Mononuclear cell (primary cell): ENCODE measurements around the gene PPP1R9A. TPM values are rescaled to one million over a fixed set of nuclear protein-coding genes. Genes with fewer than 3 reads are reported as not detected.

Source experiments
- H3K27me3 ChIP-seq: 2 replicates; pipeline ENCODE4 v1.6.0; 2011; ENCODE audit warnings: low read length, control low read depth; ENCODE audit not compliant: insufficient read depth
- H3K4me1 ChIP-seq: 2 replicates; pipeline ENCODE4 v1.5.1; 2011; ENCODE audit warnings: mild to moderate bottlenecking, low read length, control low read depth; ENCODE audit not compliant: insufficient read depth
- H3K4me3 ChIP-seq: 2 replicates; pipeline ENCODE4 v1.5.1; 2011; ENCODE audit warnings: mild to moderate bottlenecking, low read length, moderate library complexity
- H3K9me3 ChIP-seq: 2 replicates; pipeline ENCODE4 v1.5.1; 2011; ENCODE audit warnings: low read depth, mild to moderate bottlenecking, control low read depth, low read length
- total RNA-seq: library from RNA; depleted of rRNA; stranded (reverse); fragments of >200 nt; gene quantifications from one replicate; pipeline ENCODE4 v1.2.3, GENCODE V29; 2012

The PPP1R9A gene
- total RNA-seq, 1 donor, result 1.6 TPM

- no peaks in the 10 kb centered on the region for H3K9me3 ChIP-seq
- no peak overlapping the region for H3K4me3 ChIP-seq
- no peaks in the 10 kb centered on the region for H3K27me3 ChIP-seq
- peaks cover 3% of the 10 kb centered on the region for H3K4me1 ChIP-seq
Observed at GRCh38 chr7:95106401-95106800, 199.0 kb downstream of the PPP1R9A start.

GRCh38 chr7:95110707-95111106 lies 203.3 kb downstream of the PPP1R9A start:
- Histone ChIP-seq H3K27me3 (no peaks in the 10 kb centered on the region), H3K4me1 (peaks cover 3% of the 10 kb centered on the region), H3K4me3 (no peak overlapping the region), H3K9me3 (no peaks in the 10 kb centered on the region)

- H3K4me3 ChIP-seq, result no peak overlapping the region
- no peaks in the 10 kb centered on the region for H3K27me3 ChIP-seq
- H3K9me3 ChIP-seq, result no peaks in the 10 kb centered on the region
- H3K4me1 ChIP-seq, result no peaks in the 10 kb centered on the region
Observed at GRCh38 chr7:95113590-95113989, 206.2 kb downstream of the PPP1R9A start.

GRCh38 chr7:95126053-95126709 lies 218.8 kb downstream of the PPP1R9A start:
- no peaks in the 10 kb centered on the region for H3K4me1 ChIP-seq
- H3K27me3 ChIP-seq, result no peaks in the 10 kb centered on the region
- H3K4me3 ChIP-seq, result no peak overlapping the region
- H3K9me3 ChIP-seq, result no peaks in the 10 kb centered on the region

- no peak overlapping the region for H3K4me3 ChIP-seq
- H3K9me3 ChIP-seq, result no peaks in the 10 kb centered on the region
- H3K27me3 ChIP-seq, result no peaks in the 10 kb centered on the region
Observed at GRCh38 chr7:95132500-95132899, 225.1 kb downstream of the PPP1R9A start.

GRCh38 chr7:95139922-95140321 lies 232.5 kb downstream of the PPP1R9A start:
- no peak overlapping the region for H3K4me3 ChIP-seq
- peaks cover 4% of the 10 kb centered on the region for H3K9me3 ChIP-seq
- no peaks in the 10 kb centered on the region for H3K27me3 ChIP-seq
- no peaks in the 10 kb centered on the region for H3K4me1 ChIP-seq

More at GRCh38 chr7:95132500-95132899, 225.1 kb downstream of the PPP1R9A start:
- no peaks in the 10 kb centered on the region for H3K4me1 ChIP-seq

- H3K4me1 ChIP-seq, result no peaks in the 10 kb centered on the region
- H3K9me3 ChIP-seq, result peaks cover 4% of the 10 kb centered on the region
- no peak overlapping the region for H3K4me3 ChIP-seq
- H3K27me3 ChIP-seq, result no peaks in the 10 kb centered on the region
Observed at GRCh38 chr7:95141755-95142154, 234.4 kb downstream of the PPP1R9A start.

GRCh38 chr7:95144256-95144655 lies 236.9 kb downstream of the PPP1R9A start:
- no peak overlapping the region for H3K4me3 ChIP-seq
- no peaks in the 10 kb centered on the region for H3K4me1 ChIP-seq
- no peaks in the 10 kb centered on the region for H3K27me3 ChIP-seq
- H3K9me3 ChIP-seq, result peaks cover 4% of the 10 kb centered on the region

- no peak overlapping the region for H3K4me3 ChIP-seq
- no peaks in the 10 kb centered on the region for H3K27me3 ChIP-seq
- H3K4me1 ChIP-seq, result no peaks in the 10 kb centered on the region
- H3K9me3 ChIP-seq, result no peaks in the 10 kb centered on the region
Observed at GRCh38 chr7:95155965-95156364, 248.6 kb downstream of the PPP1R9A start.

- H3K9me3 ChIP-seq, result no peaks in the 10 kb centered on the region
- no peaks in the 10 kb centered on the region for H3K27me3 ChIP-seq
- H3K4me3 ChIP-seq, result no peak overlapping the region
- no peaks in the 10 kb centered on the region for H3K4me1 ChIP-seq
Observed at GRCh38 chr7:95157381-95157780, 250.0 kb downstream of the PPP1R9A start.

- Histone ChIP-seq H3K9me3 (peaks cover 6% of the 10 kb centered on the region), H3K4me3 (no peak overlapping the region), H3K4me1 (no peaks in the 10 kb centered on the region), H3K27me3 (no peaks in the 10 kb centered on the region)
Observed at GRCh38 chr7:95169678-95170077, 262.3 kb downstream of the PPP1R9A start.

GRCh38 chr7:95172420-95172819 lies 265.0 kb downstream of the PPP1R9A start:
- H3K9me3 ChIP-seq, result peaks cover 6% of the 10 kb centered on the region
- H3K4me3 ChIP-seq, result no peak overlapping the region
- H3K4me1 ChIP-seq, result no peaks in the 10 kb centered on the region
- no peaks in the 10 kb centered on the region for H3K27me3 ChIP-seq

- H3K4me1 ChIP-seq, result no peaks in the 10 kb centered on the region
- no peak overlapping the region for H3K4me3 ChIP-seq
- H3K9me3 ChIP-seq, result peaks cover 5% of the 10 kb centered on the region
- no peaks in the 10 kb centered on the region for H3K27me3 ChIP-seq
Observed at GRCh38 chr7:95190515-95190914, 283.1 kb downstream of the PPP1R9A start.

GRCh38 chr7:95191795-95192194 lies 284.4 kb downstream of the PPP1R9A start:
- Histone ChIP-seq H3K4me1 (no peaks in the 10 kb centered on the region), H3K27me3 (no peaks in the 10 kb centered on the region), H3K9me3 (peaks cover 5% of the 10 kb centered on the region), H3K4me3 (no peak overlapping the region)

GRCh38 chr7:95198863-95199262 lies 291.5 kb downstream of the PPP1R9A start:
- Histone ChIP-seq H3K4me1 (no peaks in the 10 kb centered on the region), H3K4me3 (no peak overlapping the region), H3K9me3 (no peaks in the 10 kb centered on the region), H3K27me3 (no peaks in the 10 kb centered on the region)

GRCh38 chr7:95199779-95200558 lies 292.6 kb downstream of the PPP1R9A start:
- Histone ChIP-seq H3K4me1 (no peaks in the 10 kb centered on the region), H3K27me3 (no peaks in the 10 kb centered on the region), H3K9me3 (no peaks in the 10 kb centered on the region), H3K4me3 (no peak overlapping the region)
